Stimulated activated CD8-positive, alpha-beta memory T cell treated with anti-CD3 and anti-CD28 coated beads, Interleukin-7, amount 100 ng/mL, for 1 hour (primary cell): ENCODE data around the gene RNF112.

Source experiments
- DNase-seq, 2 donors: peaks; one replicate each; pipeline ENCODE4 v3.0.0-alpha.2; 2020; ENCODE audit warnings: low read depth in 2 of 2

RNF112 gene

DNA sequence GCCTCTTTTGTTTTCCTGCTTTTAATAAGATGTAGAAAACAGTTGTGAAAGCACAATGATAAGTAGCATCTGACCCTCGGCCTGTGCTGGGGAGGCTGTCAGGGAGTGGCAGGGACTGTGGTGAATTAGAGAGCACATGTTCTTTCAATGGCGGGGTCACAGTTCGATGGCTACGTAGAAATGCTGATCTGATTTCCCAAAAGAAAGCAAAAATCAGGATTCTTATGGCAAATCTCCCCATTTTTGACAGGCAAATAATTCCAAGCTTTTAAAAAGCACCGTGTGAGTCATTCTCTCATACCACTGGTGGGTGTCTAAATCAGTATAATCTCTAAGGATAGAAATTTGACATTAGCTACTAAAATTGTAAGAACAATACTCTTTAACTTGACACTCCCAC is 36.9 kb upstream of the RNF112 start:
- DNase-seq = no peak

GRCh38 chr17:19375732-19376131 is 35.3 kb upstream of the RNF112 start:
- no peak for DNase-seq

GRCh38 chr17:19376811-19377210 is 34.2 kb upstream of the RNF112 start:
- DNase-seq = no peak

DNA sequence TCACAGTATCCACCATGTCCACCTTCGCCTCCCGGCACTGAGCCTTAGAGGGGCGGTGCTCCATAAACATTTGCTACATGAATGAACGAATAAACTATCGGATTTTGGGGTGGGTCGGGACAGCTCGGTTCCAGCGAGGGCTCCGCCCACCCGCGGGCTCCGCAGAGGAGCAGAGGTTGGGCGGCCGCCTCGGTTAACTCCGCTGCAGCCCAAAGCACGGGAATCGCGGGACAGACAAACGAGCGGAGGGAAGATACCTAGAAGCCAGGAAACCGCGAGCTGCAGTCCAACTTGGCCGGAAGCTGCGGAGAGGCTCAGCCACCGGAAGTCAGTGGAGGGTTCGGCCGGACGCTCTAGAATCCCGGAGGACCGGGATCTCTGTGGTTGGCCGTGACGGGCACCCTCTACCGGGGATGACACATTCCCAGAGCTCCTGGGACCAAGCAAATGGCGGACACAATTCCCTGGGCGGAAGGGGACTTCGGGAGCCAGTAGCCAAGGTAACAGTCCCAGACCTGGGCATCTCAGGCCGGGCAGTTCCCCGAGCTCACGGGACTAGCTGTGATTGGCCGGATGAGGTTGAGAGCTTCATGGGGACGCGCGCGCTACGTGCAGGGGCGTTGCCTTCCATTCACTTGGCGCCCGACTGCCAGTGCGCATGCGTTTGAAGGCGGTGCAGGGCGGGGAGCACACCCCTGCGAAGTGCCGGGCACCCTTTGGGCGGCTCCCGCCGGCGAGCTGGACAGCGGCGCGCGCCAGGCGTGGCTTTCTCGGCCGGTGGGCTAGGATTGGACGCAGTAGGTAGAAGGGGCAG is 33.2 kb upstream of the RNF112 start:
- peak; percentile 81 to 88 for DNase-seq

DNA sequence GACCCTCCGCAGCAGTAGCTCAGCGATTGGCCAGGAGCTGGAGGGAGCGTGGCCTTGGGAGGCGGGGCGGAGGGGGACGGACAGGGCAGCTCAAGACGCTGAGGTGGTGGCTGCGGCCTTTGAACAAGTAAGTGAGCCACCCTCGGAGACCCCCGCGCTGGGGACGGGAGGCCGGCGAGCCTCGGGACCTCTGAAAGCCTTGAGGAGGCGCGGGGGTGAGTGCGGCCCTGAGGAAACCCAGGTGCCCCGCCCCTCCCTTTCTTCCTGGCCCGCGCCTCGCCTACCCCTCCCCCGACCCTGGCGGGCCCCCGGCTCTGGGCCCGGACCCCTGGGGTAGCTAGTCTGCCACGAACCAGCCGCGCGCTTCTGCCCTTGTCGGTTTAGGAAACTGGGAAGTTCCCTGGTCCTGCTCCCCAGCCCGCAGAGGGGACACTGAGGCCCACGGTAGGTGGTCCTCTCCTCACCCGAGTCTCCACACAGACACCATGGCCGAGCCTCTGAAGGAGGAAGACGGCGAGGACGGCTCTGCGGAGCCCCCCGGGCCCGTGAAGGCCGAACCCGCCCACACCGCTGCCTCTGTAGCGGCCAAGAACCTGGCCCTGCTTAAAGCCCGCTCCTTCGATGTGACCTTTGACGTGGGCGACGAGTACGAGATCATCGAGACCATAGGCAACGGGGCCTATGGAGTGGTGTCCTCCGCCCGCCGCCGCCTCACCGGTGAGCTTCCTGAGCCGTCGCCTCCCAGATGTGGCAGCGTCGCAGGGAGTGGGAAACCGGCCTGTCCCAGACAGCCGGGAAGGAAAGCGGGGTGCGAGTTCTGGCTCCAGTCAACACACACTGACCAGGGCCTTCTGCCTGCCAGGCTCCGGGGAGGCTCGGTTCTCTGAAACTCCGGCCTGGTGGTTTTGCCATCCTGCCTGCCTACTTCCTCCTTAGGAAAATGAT is 32.3 kb upstream of the RNF112 start, which contains the start of gene MAPK7:
MAPK7 (plus strand) TSS at position 83 of the 945 bp plus-strand sequence; CDS start at position 486, 403 bp downstream.
- no peak for DNase-seq

DNA sequence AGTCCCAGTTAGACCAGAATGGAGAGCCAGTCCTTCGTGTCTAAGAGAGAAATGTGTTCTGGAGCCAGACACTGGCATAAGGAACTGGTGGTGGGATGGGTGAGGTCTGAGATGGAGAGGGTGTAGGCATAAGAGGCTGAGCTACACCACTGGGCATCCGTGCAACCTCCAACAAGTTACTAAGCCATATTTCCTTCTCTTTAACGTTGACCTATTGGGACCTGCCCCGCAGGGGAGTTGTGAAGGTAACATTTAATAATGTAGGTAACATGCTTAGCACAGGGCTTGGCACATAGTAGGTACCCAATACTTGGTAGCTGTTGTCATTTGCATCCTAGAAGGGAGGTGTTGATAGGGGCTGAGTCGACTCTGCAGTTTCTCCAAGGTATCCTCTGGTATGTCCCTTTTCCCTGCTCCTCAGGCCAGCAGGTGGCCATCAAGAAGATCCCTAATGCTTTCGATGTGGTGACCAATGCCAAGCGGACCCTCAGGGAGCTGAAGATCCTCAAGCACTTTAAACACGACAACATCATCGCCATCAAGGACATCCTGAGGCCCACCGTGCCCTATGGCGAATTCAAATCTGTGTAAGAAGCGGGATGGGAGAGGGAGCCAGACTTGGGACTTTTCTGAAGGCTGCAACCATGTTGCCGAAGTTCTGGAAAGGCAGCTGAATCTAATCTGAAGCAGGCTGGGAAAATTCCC is 31.5 kb upstream of the RNF112 start:
- DNase-seq = no peak

GRCh38 chr17:19380481-19381301 is 30.3 kb upstream of the RNF112 start:
- no peak for DNase-seq

GRCh38 chr17:19381361-19381740 is 29.7 kb upstream of the RNF112 start:
- DNase-seq = no peak

DNA sequence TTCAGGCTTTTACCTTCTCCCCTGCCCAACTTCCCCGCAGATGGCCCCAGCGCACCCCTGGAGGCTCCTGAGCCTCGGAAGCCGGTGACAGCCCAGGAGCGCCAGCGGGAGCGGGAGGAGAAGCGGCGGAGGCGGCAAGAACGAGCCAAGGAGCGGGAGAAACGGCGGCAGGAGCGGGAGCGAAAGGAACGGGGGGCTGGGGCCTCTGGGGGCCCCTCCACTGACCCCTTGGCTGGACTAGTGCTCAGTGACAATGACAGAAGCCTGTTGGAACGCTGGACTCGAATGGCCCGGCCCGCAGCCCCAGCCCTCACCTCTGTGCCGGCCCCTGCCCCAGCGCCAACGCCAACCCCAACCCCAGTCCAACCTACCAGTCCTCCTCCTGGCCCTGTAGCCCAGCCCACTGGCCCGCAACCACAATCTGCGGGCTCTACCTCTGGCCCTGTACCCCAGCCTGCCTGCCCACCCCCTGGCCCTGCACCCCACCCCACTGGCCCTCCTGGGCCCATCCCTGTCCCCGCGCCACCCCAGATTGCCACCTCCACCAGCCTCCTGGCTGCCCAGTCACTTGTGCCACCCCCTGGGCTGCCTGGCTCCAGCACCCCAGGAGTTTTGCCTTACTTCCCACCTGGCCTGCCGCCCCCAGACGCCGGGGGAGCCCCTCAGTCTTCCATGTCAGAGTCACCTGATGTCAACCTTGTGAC is 29.1 kb upstream of the RNF112 start:
- DNase-seq = no peak

DNA sequence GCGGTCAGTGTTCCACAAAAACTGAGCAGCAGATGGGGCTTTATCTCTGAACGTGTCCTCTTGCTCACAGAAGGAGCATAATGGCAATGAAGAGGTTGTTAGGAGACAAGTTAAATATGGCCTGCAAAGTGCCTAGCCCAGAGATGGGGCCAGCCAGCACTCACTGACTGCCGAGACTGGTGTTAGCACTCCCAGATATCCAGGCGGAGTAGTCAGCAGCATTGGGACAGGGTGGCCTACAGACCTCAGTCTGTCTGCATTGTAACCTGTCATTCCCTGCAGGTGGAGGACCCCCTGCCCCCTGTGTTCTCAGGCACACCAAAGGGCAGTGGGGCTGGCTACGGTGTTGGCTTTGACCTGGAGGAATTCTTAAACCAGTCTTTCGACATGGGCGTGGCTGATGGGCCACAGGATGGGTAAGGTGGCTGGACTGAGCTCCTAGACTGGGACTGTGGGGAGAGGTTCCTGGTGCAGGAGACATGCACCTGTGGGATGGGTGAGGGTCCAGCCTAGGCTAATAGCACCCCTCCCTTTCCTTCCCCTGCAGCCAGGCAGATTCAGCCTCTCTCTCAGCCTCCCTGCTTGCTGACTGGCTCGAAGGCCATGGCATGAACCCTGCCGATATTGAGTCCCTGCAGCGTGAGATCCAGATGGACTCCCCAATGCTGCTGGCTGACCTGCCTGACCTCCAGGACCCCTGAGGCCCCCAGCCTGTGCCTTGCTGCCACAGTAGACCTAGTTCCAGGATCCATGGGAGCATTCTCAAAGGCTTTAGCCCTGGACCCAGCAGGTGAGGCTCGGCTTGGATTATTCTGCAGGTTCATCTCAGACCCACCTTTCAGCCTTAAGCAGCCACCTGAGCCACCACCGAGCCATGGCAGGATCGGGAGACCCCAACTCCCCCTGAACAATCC is 28.2 kb upstream of the RNF112 start:
- no peak for DNase-seq

- DNase-seq = no peak
Observed at GRCh38 chr17:19383681-19384470, 27.2 kb upstream of the RNF112 start.

DNA sequence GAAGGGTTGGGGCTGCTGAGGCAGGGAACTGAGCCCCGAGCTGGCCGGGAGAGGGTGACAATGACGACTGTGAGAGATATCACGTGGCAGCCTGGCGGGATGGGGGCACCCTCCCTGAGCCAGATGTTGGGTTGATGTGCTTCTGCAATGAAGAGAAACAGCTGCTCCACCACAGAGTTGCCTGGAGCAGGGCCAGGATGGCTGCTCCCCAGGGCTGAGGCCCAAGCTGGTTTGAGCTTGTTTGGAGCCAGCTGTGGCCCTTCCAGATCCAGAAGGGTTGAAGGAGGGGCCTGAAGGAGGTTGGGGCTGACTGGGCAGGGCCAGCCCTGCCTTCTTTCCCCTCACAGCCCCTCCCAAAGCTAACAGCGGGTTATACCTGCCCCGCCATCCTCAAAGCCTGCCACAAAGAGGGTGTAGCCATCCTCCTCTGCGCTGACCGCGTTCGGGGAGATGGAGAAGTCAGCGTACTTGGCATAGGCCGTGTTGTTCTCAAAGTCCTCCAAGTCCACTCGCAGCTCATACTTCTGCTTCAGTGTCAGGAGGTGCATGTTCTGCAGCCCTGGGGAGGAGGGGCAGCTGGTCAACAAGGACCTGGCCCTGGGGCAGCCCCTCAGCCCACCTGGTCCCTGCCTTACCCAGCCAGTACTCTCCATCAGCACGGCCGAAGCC is 26.2 kb upstream of the RNF112 start:
- no peak for DNase-seq

DNA sequence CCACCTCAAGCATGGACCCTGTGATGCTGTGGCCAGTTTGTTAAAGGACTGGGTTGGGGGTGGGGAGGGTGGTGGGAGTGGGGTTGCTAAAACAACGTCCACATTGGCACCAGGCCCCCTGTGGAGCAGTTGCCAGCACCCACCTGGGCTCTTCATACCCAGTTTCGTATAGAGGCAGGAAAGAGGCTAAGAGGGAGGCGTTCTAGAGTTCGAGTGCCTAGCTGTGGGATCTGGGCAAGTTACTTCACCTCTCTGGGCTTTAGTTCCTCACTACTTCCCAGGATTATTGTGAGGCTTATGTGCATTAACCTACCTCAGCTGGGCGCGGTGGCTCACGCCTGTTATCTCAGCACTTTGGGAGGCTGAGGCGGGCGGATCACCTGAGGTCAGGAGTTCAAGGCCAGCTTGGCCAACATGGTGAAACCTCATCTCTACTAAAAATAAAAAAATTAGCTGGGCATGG is 25.5 kb upstream of the RNF112 start:
- no peak for DNase-seq

- no peak for DNase-seq
Observed at GRCh38 chr17:19386051-19386929, 24.7 kb upstream of the RNF112 start.

DNA sequence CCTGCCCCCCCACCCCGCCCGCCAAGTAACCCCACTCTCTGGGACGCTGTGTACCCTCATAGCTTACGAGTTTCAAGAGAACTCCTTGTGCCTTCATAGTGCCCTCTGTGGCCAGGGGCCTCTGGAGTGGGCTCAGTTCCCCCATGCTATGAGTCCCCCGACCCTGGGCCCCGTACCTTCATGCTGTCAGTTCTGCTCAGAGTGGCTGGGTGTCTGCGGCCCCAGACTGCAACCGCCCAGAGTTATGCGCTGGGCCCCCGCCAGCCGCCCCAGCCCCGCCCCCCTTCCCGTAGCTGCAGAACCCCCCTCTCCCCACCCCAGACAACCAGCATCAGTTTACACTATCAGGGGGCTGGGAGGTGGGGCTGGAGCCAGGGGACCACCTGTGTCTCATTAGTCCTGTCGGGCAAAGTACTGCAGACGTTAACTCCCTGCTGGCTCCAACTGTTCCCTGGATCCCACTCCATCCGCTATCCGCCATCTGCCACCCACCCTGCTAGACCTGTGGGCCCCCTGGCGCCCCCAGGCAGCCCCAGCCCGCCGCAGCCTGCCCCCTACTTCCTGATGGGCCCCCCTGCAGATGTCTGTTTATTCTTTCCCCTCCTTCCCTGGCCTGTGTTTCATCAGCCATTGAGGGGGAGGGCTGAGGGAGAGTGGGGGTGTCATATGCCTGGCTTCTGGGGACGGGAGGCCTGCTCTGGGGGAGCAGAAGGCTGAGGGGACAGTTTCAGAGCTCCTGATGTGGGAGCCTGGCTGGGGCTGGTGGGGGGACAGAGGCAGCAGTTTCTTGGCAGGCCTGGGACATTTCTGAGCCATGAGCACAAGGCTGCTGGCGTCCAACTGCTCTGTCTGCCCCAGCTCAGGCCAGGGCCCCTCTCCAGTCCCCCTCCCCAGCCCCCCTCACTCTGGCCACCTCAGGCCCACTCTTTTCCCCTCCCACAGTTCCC is 23.8 kb upstream of the RNF112 start, which contains the start of gene MFAP4:
MFAP4 (minus strand) TSS at position 217 of the 947 bp plus-strand sequence; CDS start at position 182, 35 bp downstream.
- DNase-seq = no peak
